Measurements from ENCODE around the gene HERC3.

The HERC3 gene

DNA sequence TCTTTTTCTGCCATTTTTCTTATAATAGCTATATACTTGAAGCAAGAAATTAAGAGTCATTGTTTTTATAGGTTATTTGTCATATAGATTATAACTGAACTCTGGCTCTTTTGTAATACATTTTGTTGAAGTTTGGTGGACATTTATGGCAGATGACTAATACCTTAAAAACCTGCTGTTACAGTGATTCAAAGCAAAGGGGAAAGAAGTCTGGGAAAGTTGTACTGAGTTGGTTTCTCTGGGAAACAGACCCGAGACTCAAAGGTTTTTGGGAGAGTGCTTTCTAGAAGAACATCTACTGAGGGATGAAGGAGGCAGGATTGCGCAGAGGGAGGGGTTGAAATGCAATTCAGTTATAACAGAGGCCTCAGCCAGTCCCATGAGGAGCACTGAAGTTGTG is 69.5 kb downstream of the HERC3 start:
- no peak for DNase-seq

DNA sequence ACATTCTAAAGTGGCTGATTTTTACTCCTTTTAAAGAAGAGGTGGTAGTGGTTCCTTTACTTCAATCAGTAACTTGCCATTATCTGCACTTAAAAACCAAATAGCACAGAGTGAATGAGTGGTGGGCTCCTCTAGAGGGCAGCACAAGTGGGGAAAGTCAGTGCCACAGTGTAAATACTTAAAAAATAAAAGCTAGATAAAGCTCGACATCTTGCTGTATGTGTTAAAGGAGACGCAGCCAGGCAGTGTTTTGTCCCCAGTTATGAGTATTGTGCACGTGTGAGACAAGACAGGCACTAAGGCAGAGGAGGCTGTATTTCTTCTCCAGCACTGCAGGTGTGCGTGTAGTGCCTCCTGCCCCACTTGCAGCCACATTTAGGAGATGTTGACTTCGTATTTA is 80.7 kb downstream of the HERC3 start:
- DNase-seq, result no peak

- no peak for DNase-seq
Observed at GRCh38 chr4:88673886-88674285, 81.6 kb downstream of the HERC3 start.

DNA sequence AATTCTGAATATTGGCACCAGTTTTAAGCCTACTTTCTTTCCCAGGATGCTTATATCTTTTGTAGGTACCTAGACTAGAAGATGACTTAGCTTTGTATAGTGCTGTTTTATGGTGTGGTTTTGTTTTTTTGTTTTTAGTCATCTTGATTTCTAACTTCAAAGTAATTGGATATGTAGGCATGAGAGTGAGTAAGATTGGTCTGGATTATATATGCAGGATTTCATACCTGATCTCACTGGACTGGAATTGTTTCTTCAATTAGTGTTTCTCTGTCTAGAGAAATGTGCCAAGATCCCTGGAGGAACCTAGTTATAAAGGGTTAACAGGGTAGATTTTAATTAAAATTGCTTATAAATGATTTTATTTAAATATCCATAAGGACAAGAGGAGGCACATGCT is 82.3 kb downstream of the HERC3 start:
- no peak for DNase-seq

DNA sequence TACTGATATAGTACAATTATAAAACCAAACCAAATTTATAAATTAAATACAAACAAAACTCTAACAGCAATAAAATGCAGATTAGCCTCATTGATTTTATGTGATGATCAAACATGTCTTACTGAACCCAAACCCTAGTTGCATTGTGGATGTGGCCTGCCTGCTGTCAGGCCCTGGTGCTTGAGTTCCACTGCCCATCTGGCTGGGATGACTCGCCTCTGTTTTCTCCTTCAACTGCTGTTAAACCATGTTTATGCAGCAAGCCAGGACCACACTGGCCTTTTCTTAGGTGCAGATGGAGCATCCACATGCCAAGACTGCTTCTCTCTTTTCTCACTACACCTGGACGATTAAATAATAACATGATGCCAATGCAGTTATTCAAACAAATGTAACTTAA is 82.7 kb downstream of the HERC3 start:
- DNase-seq, result no peak

DNA sequence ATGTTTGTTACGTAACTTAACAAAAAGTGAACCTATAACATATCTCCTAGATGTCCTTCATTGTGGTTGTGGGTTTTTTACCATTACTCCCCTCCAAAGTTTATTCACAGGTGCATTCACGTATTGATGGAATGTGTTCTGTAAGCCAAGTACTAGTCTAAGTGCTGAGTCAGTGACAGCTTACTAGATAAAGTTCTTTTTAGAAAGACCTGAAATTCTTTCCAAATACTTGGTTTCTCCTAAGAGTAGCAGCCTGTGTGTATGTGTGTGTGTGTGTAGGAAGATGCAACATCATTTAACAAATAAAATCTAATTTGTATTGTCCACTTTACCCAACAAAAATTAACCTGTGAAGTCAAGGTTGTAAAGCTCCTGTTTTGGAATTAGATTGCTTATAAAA is 83.3 kb downstream of the HERC3 start:
- DNase-seq, result no peak

- DNase-seq, result no peak
Observed at GRCh38 chr4:88681209-88681608, 88.9 kb downstream of the HERC3 start.

DNA sequence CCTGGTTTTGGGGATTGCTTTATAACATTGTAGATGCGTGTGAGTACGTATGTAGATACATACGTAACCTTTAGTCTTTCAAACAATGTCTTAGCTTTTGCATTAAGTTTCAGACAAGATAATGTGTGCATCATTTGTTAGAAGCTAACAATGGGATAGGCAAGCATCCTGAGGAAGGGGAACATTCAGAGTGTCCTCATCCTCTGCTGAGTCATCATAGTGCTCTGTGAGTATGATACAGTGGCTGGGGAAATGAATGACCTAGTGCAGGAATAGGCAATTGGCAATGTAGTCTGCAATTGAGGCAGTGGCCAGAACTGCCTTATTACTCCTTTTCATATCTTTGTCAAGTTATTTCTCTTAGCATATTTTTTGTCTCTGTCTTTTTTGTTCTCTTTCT is 98.1 kb downstream of the HERC3 start:
- DNase-seq, result no peak

- no peak for DNase-seq
Observed at GRCh38 chr4:88693792-88694191, 101.5 kb downstream of the HERC3 start.

DNA sequence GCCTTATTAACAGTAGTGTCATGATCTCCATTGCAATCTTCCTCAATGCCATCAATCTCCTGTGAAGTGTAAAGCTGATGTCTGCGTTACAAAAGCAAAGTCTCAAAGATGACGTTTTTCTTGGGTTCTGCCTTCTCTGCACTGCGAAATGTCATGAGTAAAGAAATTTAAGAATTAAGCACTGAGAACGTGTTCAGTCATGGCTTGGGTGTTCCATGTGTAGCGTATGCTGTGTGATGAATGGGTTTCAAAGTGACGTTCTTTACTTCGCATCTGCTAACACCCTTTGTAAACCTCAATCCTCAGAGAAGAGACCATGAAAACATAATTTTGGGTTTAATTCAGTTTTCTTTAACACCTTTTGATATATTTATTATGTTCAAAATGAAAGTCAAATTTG is 104.3 kb downstream of the HERC3 start:
- no peak for DNase-seq

DNA sequence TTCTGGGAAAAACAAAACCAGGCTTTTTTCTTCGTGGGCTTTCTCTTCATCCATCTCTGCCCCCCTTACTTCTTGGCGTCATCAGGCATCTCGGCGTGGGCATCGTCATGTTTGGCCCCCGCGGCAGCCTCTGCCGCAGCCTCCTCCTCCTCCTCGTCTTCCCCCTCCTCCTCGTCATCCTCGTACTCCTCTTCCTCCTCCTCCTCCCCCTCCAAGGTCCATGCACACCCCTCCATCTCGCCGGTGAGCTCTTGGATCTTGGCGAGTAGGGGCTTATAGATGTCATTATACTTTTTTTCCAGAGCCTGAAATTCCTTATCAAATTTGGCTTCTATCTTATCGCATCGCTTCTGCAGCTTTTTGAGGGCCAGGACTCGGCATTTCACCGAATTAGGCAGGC is 104.9 kb downstream of the HERC3 start:
- no peak for DNase-seq

DNA sequence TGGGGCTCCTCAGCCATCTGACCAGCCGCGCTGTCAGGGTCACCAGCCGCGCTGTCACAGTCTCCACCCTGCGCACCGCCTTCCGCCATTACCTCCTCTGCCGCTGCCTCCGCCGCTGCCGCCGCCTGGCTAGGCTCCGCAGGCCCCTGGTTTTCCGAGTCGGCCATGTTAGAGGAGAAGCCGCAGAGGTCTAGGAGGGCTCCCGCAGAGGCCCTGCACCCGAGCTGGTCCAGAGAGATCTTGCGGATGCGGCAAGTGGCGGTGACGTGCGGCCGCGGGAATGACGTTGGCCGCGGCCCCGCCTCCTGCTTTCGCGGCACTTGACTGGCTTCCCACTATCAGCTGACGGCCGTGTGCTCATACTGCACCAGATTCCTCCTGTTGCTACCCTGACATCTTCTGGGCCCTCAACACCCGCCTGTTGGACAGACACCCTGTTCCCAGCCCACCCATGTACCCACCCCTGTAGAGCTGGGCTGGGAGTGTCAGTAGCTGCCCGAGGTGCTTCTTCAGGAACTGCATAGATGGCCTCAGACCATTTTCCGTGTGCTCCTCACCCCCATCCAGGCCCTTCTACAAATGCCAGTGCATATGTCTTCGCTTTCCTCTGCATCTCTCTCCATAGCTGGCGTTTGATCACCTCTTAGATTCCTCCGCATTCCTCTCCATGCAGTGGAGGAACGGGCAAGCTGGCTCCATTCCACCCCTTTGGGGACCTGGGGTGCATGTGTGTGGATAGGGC is 105.5 kb downstream of the HERC3 start, which contains the start of gene NAP1L5:
Gene NAP1L5, minus strand, starts transcription at position 242 of the 742 bp plus-strand sequence. Its CDS starts 75 bp downstream, at position 167.
- DNase-seq, result peak; percentile 78

DNA sequence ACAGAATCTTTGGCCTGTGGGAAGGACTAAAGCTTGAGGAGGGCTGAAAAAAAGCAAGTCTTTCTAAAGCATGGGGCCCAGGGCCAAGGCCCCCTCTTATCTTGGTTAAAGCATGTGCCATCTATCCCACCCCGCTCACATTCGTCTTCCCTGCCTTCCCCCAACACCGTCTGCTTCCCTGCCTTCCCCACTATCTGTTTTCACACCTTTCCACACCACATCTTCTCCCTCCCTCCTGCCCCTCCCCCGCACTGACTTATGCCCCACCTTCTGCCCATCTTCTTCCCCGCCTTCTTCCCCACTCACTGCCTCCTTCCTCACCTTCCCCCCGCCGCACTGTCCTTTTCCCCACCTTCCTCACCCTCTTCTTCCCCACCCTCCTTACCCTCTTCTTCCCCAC is 106.2 kb downstream of the HERC3 start:
- no peak for DNase-seq

GRCh38 chr4:88702782-88703181 is 110.5 kb downstream of the HERC3 start:
- no peak for DNase-seq

GRCh38 chr4:88705223-88705622 is 112.9 kb downstream of the HERC3 start:
- DNase-seq, result no peak

- DNase-seq, result no peak
Observed at GRCh38 chr4:88705805-88706492, 113.7 kb downstream of the HERC3 start.

DNA sequence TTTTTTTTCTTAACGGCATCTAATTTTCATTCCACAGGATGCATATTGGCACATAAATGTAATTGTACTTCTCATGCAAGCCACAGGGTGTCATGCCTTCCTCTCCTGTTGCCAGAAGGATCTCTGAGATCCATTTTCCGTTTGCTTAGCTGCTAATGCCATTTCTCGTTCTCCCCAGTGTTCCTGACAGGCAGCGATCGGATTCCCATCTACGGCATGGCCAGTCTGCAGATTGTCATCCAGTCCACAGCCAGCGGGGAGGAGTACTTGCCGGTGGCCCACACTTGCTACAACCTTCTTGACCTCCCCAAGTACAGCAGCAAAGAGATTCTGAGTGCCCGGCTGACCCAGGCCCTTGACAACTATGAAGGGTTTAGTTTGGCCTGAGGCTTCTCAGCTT is 114.3 kb downstream of the HERC3 start:
- DNase-seq, result no peak

GRCh38 chr4:88709989-88710388 is 117.7 kb downstream of the HERC3 start:
- no peak for DNase-seq

DNA sequence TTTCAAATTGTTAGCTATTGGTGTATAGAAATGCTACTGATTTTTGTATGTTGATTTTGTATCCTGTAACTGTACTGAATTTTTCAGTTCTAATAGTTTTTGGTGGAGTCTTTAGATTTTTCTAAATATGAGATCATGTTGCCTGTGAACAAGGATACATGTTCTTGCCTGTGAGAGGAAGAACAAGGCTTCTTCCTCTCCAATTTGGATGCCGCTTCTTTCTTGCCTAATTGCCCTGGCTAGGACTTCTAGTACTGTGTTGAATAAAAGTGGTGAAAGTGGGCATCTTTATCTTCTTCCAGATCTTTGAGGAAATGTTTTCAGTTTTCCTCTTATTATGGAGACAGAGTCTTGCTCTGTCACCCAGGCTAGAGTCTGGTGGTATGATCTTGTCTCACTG is 121.5 kb downstream of the HERC3 start:
- no peak for DNase-seq

DNA sequence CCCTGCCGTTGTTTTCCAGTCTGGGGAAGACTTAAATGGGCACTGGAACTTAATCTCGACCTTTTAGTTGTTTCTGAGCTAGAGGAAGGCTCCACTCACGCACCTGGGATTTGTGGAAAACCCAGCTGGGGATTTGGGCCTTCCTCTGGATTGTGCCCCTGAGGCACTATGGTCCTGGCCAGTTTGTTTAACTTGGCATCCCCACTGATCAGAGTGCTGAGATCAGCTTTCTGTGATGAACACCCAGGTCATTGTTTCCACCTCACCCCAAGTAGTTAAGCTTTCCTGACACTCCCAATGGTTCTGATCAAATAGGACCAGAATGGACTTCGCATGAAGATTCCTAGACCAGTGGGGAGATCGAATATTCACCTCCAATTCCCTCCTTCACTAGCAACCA is 125.8 kb downstream of the HERC3 start:
- DNase-seq, result no peak

DNA sequence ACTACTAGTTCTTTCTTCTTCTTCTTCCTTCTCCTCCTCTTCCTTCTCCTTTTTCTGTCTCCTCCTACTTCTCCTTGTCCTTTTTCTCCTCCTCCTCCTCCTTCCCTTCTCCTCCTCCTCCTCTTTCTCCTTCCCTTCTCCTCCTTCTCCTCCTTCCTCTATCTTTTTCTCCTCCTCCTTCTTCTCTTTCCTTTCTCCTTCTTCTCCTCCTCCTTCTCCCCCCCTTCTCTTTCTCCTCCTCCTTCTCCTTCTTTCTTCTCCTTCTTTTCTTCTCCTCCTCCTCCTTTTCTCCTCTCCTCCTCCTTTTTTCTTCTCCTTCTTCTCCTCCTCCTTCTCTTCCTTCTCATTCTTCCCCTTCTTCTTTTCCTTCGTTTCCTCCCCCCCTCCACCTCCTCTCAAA is 127.1 kb downstream of the HERC3 start:
- no peak for DNase-seq

DNA sequence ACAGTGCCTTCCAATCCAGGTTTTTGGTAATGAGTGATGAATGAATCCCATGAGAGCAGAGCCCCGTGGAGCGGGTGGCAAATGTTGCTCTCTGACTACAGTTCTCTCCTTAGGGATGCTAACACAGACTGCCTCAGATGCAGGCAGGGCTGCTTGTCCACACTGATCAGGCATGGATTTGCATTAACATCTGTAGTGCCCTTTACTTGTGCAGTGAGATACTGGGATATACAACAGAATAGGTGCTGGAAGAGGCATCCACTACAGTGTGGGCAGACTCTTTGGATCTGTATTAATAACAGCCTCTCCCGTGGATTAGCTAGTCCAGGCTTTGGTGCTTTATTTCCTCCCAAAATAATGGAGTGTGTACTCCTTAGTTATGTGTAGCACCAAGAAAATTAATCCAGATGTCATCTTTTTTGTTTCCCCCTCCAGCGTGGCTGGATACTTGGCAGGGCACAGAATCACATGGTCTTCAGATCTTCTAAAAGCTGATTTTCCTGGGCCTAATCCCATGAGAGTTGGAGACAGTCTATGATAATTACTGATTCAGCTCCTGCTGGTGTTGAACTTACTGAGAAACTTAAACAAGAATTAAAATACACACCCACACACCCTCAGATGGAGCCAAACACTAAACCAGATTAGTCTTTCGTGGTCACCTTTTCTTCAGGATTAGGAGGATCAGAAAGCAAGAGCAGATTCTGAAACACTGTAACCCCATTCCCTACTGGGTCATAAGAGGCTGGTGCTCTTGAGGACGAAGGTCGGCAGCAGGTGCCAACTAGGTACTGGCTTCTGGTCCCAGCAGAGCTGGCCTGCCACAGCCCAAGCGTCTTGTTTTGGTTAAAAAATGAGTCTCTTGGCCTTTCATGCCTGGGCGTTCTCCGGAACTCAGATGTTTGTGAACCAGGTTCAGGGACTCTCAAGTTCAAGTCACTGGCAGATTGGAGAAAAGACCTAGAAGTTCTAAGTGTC is 128.5 kb downstream of the HERC3 start:
- DNase-seq, result no peak

GRCh38 chr4:88722276-88722780 is 130.0 kb downstream of the HERC3 start:
- DNase-seq, result no peak
